GM12878 (cell line): ENCODE measurements around the gene RAD51B. TPM values are rescaled to one million over a fixed set of nuclear protein-coding genes. Genes with fewer than 3 reads are reported as not detected.
"Not testable (repeated sequence)": the region's sequence is repeated elsewhere in the genome, so short reads cannot be mapped to it uniquely, and the experiment has no call there.

Experiments used
- ATAC-seq: fragments of 200-7000 bp; cut with Tn5 transposase; 3 replicates; pipeline ENCODE4 v1.9.1; 2020; ENCODE audit warnings: mild to moderate bottlenecking, moderate library complexity
- BruUV-seq: library from RNA; stranded (reverse); fragments of 400-500 nt; replicated peaks from 2 replicates; lab custom pipeline; 2021; lab: Mats Ljungman, UMichigan
- CTCF ChIA-PET: fragments of 300-600 bp; sonication (Branson Sonifier 250); formaldehyde crosslinking; extraction: SDS; loops from one replicate; lab custom pipeline; 2021; ENCODE audit warnings: inconsistent platforms; lab: Yijun Ruan, JAX
- POLR2A ChIA-PET: fragments of 350-600 bp; formaldehyde crosslinking; extraction: SDS; loops from one replicate; lab custom pipeline; 2021; ENCODE audit warnings: inconsistent platforms; lab: Charles Lee
- RAD21 ChIA-PET: fragments of 300-600 bp; sonication (Branson Sonifier 250); formaldehyde crosslinking; loops from one replicate; lab custom pipeline; 2023; ENCODE audit warnings: antibody characterized with exemption; ENCODE audit not compliant: unreplicated experiment; lab: Charles Lee
- SMC1A ChIA-PET: fragments of 300-600 bp; sonication (Branson Sonifier 250); formaldehyde crosslinking; loops from one replicate; lab custom pipeline; 2023; ENCODE audit not compliant: unreplicated experiment, uncharacterized antibody; lab: Charles Lee
- DNase-seq: peaks from one replicate; pipeline ENCODE4 v3.0.0-alpha.2; 2011; ENCODE audit warnings: low read depth, low spot score
- FAIRE-seq: peaks from 3 replicates; lab custom pipeline; 2011; peaks lifted over from hg19 to GRCh38; lab: Jason Lieb, UNC
- H2AFZ ChIP-seq: 2 replicates; pipeline ENCODE4 v1.6.0; 2011; ENCODE audit warnings: low read depth, low read length, control low read depth; ENCODE audit not compliant: control insufficient read depth
- H3K27ac ChIP-seq: 2 replicates; pipeline ENCODE4 v1.5.1; 2011; ENCODE audit warnings: control low read depth; ENCODE audit not compliant: control insufficient read depth, insufficient read depth
- H3K27me3 ChIP-seq, 2 experiments: replicated peaks in 1 of 2; 2 replicates each; pipeline versions ENCODE4 v1.6.0 to v1.6.1; 2011; ENCODE audit warnings: low read length in 1 of 2; ENCODE audit not compliant: control insufficient read depth in 2 of 2, insufficient read depth in 2 of 2
- H3K36me3 ChIP-seq, 2 experiments: 2 replicates each; pipeline ENCODE4 v1.5.1; 2011; ENCODE audit warnings: low read length in 1 of 2; ENCODE audit not compliant: control insufficient read depth in 2 of 2, insufficient read depth in 2 of 2
- H3K4me1 ChIP-seq: 2 replicates; pipeline ENCODE4 v1.6.1; 2011; ENCODE audit warnings: mild to moderate bottlenecking, low read length, moderate library complexity, mixed read lengths; ENCODE audit not compliant: control insufficient read depth, insufficient read depth
- H3K4me2 ChIP-seq: 2 replicates; pipeline ENCODE4 v1.6.0; 2011; ENCODE audit warnings: control low read depth; ENCODE audit not compliant: control insufficient read depth, insufficient read depth
- H3K4me3 ChIP-seq: fragments of 200-600 bp; sonication (generic); 2 replicates; pipeline ENCODE4 v1.5.1; 2016
- H3K79me2 ChIP-seq: 2 replicates; pipeline ENCODE4 v1.6.0; 2011; ENCODE audit warnings: low read length; ENCODE audit not compliant: control insufficient read depth, insufficient read depth
- H3K9ac ChIP-seq: 2 replicates; pipeline ENCODE4 v1.8.0; 2011; ENCODE audit warnings: low read length, control low read depth, mixed read lengths; ENCODE audit not compliant: control insufficient read depth, insufficient read depth
- H3K9me3 ChIP-seq: replicated peaks from 3 replicates; pipeline ENCODE4 v1.5.1; 2011; ENCODE audit warnings: mild to moderate bottlenecking, low read length; ENCODE audit not compliant: control insufficient read depth, insufficient read depth
- H4K20me1 ChIP-seq: 2 replicates; pipeline ENCODE4 v1.6.0; 2011; ENCODE audit not compliant: control insufficient read depth, insufficient read depth
- ATF7 ChIP-seq: fragments of 450-650 bp; IDR thresholded peaks from 2 replicates; pipeline ENCODE4 v1.6.1; 2016; ENCODE audit warnings: low read depth, mild to moderate bottlenecking
- BCL11A ChIP-seq: IDR thresholded peaks from 2 replicates; pipeline ENCODE4 v1.6.1; 2011; ENCODE audit warnings: low read depth, low read length
- DPF2 ChIP-seq: fragments of 450-650 bp; IDR thresholded peaks from 2 replicates; pipeline ENCODE4 v1.6.1; 2017; ENCODE audit warnings: mild to moderate bottlenecking
- EED ChIP-seq: sonication (generic); IDR thresholded peaks from 2 replicates; pipeline ENCODE4 v1.6.1; 2016; ENCODE audit warnings: antibody characterized with exemption, low read depth
- HDAC2 ChIP-seq: fragments of 200-600 bp; sonication (generic); IDR thresholded peaks from 2 replicates; pipeline ENCODE4 v1.6.1; 2017
- MLLT1 ChIP-seq: fragments of 450-650 bp; IDR thresholded peaks from 2 replicates; pipeline ENCODE4 v1.6.1; 2016; ENCODE audit warnings: mild to moderate bottlenecking
- MTA2 ChIP-seq: fragments of 450-650 bp; IDR thresholded peaks from 2 replicates; pipeline ENCODE4 v1.6.1; 2016; ENCODE audit warnings: low read depth, mild to moderate bottlenecking, moderate library complexity
- NFXL1 ChIP-seq: fragments of 450-650 bp; IDR thresholded peaks from 2 replicates; pipeline ENCODE4 v1.6.1; 2017; ENCODE audit warnings: antibody characterized with exemption, mild to moderate bottlenecking, borderline replicate concordance
- RAD51 ChIP-seq: fragments of 450-650 bp; IDR thresholded peaks from 2 replicates; pipeline ENCODE4 v1.6.1; 2016; ENCODE audit warnings: moderate library complexity, mild to moderate bottlenecking, inconsistent platforms
- SMAD5 ChIP-seq: IDR thresholded peaks from 2 replicates; pipeline ENCODE4 v1.6.1; 2016; ENCODE audit warnings: antibody characterized with exemption, low read depth
- TCF3 ChIP-seq: IDR thresholded peaks from 2 replicates; pipeline ENCODE4 v1.6.1; 2012; ENCODE audit warnings: low read depth, mild to moderate bottlenecking, low read length, borderline replicate concordance; ENCODE audit not compliant: insufficient read depth
- WRNIP1 ChIP-seq: IDR thresholded peaks from 2 replicates; pipeline ENCODE4 v1.6.1; 2011; ENCODE audit warnings: low read depth, low read length, improper control_type of control experiment, borderline replicate concordance
- ZBED1 ChIP-seq: IDR thresholded peaks from 2 replicates; pipeline ENCODE4 v1.6.1; 2016; ENCODE audit warnings: borderline replicate concordance
- WGBS: methylation state at CpG from one replicate; pipeline ENCODE4 v1.1.6; 2016; ENCODE audit warnings: low lambda C conversion rate; ENCODE audit not compliant: insufficient replicate concordance, insufficient coverage; ENCODE audit errors: missing lambda C conversion rate; 5-methylcytosine and 5-hydroxymethylcytosine counted together
- in situ Hi-C: fragments of 300-500 bp; cut with MboI; formaldehyde crosslinking; loops from 9 replicates; pipeline ENCODE4 v1.14.3; 2018; ENCODE audit warnings: mixed read lengths
- intact Hi-C: fragments of 100-400 bp; cut with micrococcal nuclease; formaldehyde crosslinking; loops from one replicate; pipeline ENCODE4 v1.14.2; 2022; ENCODE audit not compliant: unreplicated experiment
- polyA plus RNA-seq, 11 experiments: library from polyadenylated mRNA; depleted of rRNA in 4 of 11; unstranded in 6 of 11; stranded (reverse) in 5 of 11; fragments of >200 nt; fragmentation: Nextera tagmentation in 4 of 11; fragmentation: Illumina TruSeq in 1 of 11; extraction: Ambion mirVana in 4 of 11; extraction: Trizol in 1 of 11; gene quantifications; 1 replicate in 1 of 11; 2 replicates in 10 of 11; pipeline versions ENCODE4 v1.2.1 to v1.2.3, GENCODE V29; 2011 to 2016; ENCODE audit warnings: inconsistent platforms in 2 of 11, missing spikeins in 2 of 11, low read depth in 1 of 11
- total RNA-seq, 4 experiments: library from RNA; depleted of rRNA in 3 of 4; stranded (reverse); fragments of >200 nt in 3 of 4; fragmentation: Illumina TruSeq in 1 of 4; extraction: Trizol in 1 of 4; gene quantifications; 2 replicates each; pipeline versions ENCODE4 v1.2.1 to v1.2.3, GENCODE V29; 2013 to 2021
- TF ChIP-seq, protein P1 (sequence below): fragments of 450-650 bp; IDR thresholded peaks from 2 replicates; pipeline ENCODE4 v1.6.1; 2014; ENCODE audit warnings: mild to moderate bottlenecking
- TF ChIP-seq, protein P2 (sequence below): fragments of 450-650 bp; IDR thresholded peaks from 2 replicates; pipeline ENCODE4 v1.6.1; 2016; ENCODE audit warnings: mild to moderate bottlenecking

RAD51B gene
- total and polyA plus RNA-seq, 10 of the 15 experiments (the other 5 are each of a cell fraction or from before 2014, with no cell fraction given): 9.8 to 26.8 (median 21.3) TPM

- Histone ChIP-seq H3K4me1 (no peaks in the 10 kb centered on the region), H3K9me3 (no peaks in the 10 kb centered on the region; the same call in 2 of the 3 replicates), H2AFZ (no peak overlapping the region), H3K4me2 (no peak overlapping the region), H3K4me3 (no peak overlapping the region), H3K79me2 (no peaks in the 10 kb centered on the region), H3K27me3 (no peaks in the 10 kb centered on the region), H3K27ac (no peak overlapping the region), H3K9ac (no peak overlapping the region), H4K20me1 (no peaks in the 10 kb centered on the region), H3K36me3 (no peaks in the 10 kb centered on the region)
- in situ Hi-C loops: no loop called here
- WGBS: 89% methylated on average over 5 of the region's 5 CpGs
- FAIRE-seq (no peak), DNase-seq (no peak), ATAC-seq (no peak)
- intact Hi-C loops: no loop called here
- ChIA-PET CTCF (interaction anchor here (0.6 kb wide), 1 partner anchor 95 kb away, joined by 3 read pairs; no protein-coding TSS in a partner anchor), POLR2A (no interaction called here), RAD21 (no interaction called here), SMC1A (no interaction called here)
- TF ChIP-seq, protein P1, sequence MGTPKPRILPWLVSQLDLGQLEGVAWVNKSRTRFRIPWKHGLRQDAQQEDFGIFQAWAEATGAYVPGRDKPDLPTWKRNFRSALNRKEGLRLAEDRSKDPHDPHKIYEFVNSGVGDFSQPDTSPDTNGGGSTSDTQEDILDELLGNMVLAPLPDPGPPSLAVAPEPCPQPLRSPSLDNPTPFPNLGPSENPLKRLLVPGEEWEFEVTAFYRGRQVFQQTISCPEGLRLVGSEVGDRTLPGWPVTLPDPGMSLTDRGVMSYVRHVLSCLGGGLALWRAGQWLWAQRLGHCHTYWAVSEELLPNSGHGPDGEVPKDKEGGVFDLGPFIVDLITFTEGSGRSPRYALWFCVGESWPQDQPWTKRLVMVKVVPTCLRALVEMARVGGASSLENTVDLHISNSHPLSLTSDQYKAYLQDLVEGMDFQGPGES: no peak
- no peak for TF ChIP-seq BCL11A
- TF ChIP-seq TCF3: no peak
- no peak for TF ChIP-seq SMAD5
- TF ChIP-seq, protein P2, sequence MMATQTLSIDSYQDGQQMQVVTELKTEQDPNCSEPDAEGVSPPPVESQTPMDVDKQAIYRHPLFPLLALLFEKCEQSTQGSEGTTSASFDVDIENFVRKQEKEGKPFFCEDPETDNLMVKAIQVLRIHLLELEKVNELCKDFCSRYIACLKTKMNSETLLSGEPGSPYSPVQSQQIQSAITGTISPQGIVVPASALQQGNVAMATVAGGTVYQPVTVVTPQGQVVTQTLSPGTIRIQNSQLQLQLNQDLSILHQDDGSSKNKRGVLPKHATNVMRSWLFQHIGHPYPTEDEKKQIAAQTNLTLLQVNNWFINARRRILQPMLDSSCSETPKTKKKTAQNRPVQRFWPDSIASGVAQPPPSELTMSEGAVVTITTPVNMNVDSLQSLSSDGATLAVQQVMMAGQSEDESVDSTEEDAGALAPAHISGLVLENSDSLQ: no peak
- no peak for TF ChIP-seq MLLT1
- no peak for TF ChIP-seq DPF2
- TF ChIP-seq ATF7: no peak
- TF ChIP-seq HDAC2: no peak
- TF ChIP-seq MTA2: no peak
- TF ChIP-seq WRNIP1: no peak
- TF ChIP-seq NFXL1: no peak
- no peak for TF ChIP-seq ZBED1
- TF ChIP-seq EED: no peak
- no peak for TF ChIP-seq RAD51
- BruUV-seq: no TSS peak
Measured at GRCh38 chr14:67987606-67988005, 168.0 kb downstream of the RAD51B start.

DNA sequence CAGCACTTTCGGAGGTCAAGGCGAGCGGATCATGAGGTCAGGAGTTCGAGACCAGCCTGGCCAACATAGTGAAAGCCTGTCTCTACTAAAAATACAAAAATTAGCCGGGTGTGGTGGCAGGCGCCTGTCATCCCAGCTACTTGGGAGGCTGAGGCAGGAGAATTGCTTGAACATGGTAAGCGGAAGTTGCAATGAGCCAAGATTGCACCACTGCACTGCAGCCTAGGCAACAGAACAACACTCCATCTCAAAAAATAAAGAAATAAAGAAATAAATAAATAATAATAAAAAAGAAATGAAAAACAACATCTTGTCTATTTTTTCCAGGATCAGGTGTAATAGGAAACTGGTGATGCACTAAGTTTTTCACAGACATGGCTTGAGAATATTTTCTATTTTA is 168.6 kb downstream of the RAD51B start:
- H3K36me3 ChIP-seq, H3K4me1 ChIP-seq, H3K79me2 ChIP-seq, DNase-seq, BruUV-seq, intact Hi-C loops, H3K9ac ChIP-seq, in situ Hi-C loops, H3K4me3 ChIP-seq, H2AFZ ChIP-seq, ATAC-seq, POLR2A ChIA-PET, CTCF ChIA-PET, H3K27me3 ChIP-seq, H3K9me3 ChIP-seq, H3K4me2 ChIP-seq, SMC1A ChIA-PET, H3K27ac ChIP-seq, FAIRE-seq, H4K20me1 ChIP-seq: not testable (repeated sequence)
- RAD21 ChIA-PET: interaction anchor here (0.6 kb wide), 1 partner anchor 19 kb away, joined by 3 read pairs; no protein-coding TSS in a partner anchor
- WGBS: 92% methylated on average over 7 of the region's 7 CpGs
